Endothelial cell (in vitro differentiated cells): ENCODE data around the gene MAPK6. TPM values are rescaled to one million over a fixed set of nuclear protein-coding genes. Genes with fewer than 3 reads are reported as not detected.

Experiments used
- DNase-seq: peaks from one replicate; pipeline ENCODE4 v3.0.0; 2021; ENCODE audit warnings: low spot score
- H3K27ac Mint-ChIP-seq: one replicate; pipeline ENCODE4 v1.8.0; 2021; ENCODE audit warnings: mixed read lengths, inconsistent platforms; ENCODE audit not compliant: unreplicated experiment
- H3K27me3 Mint-ChIP-seq: one replicate; pipeline ENCODE4 v1.8.0; 2021; ENCODE audit warnings: mild to moderate bottlenecking, moderate library complexity, mixed read lengths, inconsistent platforms; ENCODE audit not compliant: unreplicated experiment
- H3K36me3 Mint-ChIP-seq: one replicate; pipeline ENCODE4 v1.8.0; 2021; ENCODE audit warnings: mild to moderate bottlenecking, low read depth, mixed read lengths, inconsistent platforms; ENCODE audit not compliant: unreplicated experiment
- H3K4me1 Mint-ChIP-seq: one replicate; pipeline ENCODE4 v1.8.0; 2021; ENCODE audit warnings: mild to moderate bottlenecking, mixed read lengths, inconsistent platforms; ENCODE audit not compliant: unreplicated experiment
- H3K4me3 Mint-ChIP-seq: one replicate; pipeline ENCODE4 v1.8.0; 2021; ENCODE audit warnings: mild to moderate bottlenecking, mixed read lengths, inconsistent platforms; ENCODE audit not compliant: unreplicated experiment
- H3K9me3 Mint-ChIP-seq: one replicate; pipeline ENCODE4 v1.8.0; 2021; ENCODE audit warnings: mixed read lengths, inconsistent platforms; ENCODE audit not compliant: unreplicated experiment
- total RNA-seq: library from RNA; stranded (reverse); fragmentation: NEBNext Ultra II Directional; extraction: Animal tissue kit (Norgen Biotek cat#: 25700); gene quantifications from one replicate; pipeline ENCODE4 v1.2.1, GENCODE V29; 2021; ENCODE audit not compliant: unreplicated experiment
- TF ChIP-seq, protein P1 (sequence below): fragments of 200-600 bp; sonication (generic); IDR thresholded peaks from one replicate; pipeline ENCODE4 v1.5.0; 2021; ENCODE audit warnings: antibody characterized with exemption; ENCODE audit not compliant: unreplicated experiment

Gene MAPK6
- total RNA-seq, 1 donor from 2014 or later = 94.6 TPM

GRCh38 chr15:52020221-52021085 lies 1.4 kb downstream of the MAPK6 start:
- Mint-ChIP-seq H3K36me3 (peaks cover 10% of the 10 kb centered on the region), H3K9me3 (no peaks in the 10 kb centered on the region), H3K4me1 (peaks cover 37% of the 10 kb centered on the region), H3K27me3 (peaks cover 11% of the 10 kb centered on the region), H3K27ac (peak overlapping the region; percentile 96), H3K4me3 (peak overlapping the region; percentile 99)
- DNase-seq = no peak
- TF ChIP-seq, protein P1, sequence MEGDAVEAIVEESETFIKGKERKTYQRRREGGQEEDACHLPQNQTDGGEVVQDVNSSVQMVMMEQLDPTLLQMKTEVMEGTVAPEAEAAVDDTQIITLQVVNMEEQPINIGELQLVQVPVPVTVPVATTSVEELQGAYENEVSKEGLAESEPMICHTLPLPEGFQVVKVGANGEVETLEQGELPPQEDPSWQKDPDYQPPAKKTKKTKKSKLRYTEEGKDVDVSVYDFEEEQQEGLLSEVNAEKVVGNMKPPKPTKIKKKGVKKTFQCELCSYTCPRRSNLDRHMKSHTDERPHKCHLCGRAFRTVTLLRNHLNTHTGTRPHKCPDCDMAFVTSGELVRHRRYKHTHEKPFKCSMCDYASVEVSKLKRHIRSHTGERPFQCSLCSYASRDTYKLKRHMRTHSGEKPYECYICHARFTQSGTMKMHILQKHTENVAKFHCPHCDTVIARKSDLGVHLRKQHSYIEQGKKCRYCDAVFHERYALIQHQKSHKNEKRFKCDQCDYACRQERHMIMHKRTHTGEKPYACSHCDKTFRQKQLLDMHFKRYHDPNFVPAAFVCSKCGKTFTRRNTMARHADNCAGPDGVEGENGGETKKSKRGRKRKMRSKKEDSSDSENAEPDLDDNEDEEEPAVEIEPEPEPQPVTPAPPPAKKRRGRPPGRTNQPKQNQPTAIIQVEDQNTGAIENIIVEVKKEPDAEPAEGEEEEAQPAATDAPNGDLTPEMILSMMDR = no peak

GRCh38 chr15:52021128-52021671 lies 2.2 kb downstream of the MAPK6 start:
- Mint-ChIP-seq H3K9me3 (no peaks in the 10 kb centered on the region), H3K4me3 (peak overlapping the region; percentile 99), H3K4me1 (peaks cover 37% of the 10 kb centered on the region), H3K36me3 (peaks cover 10% of the 10 kb centered on the region), H3K27ac (peak overlapping the region; percentile 96), H3K27me3 (peaks cover 11% of the 10 kb centered on the region)
- no peak for DNase-seq
- TF ChIP-seq, protein P1 = no peak

- Mint-ChIP-seq H3K36me3 (peaks cover 10% of the 10 kb centered on the region), H3K9me3 (no peaks in the 10 kb centered on the region), H3K4me3 (peak overlapping the region; percentile 25), H3K27ac (no peak overlapping the region), H3K4me1 (peaks cover 36% of the 10 kb centered on the region), H3K27me3 (peaks cover 11% of the 10 kb centered on the region)
- TF ChIP-seq, protein P1 = no peak
- no peak for DNase-seq
Measured at GRCh38 chr15:52021892-52022540, 3.0 kb downstream of the MAPK6 start.

- TF ChIP-seq, protein P1 = no peak
- no peaks in the 10 kb centered on the region for H3K9me3 Mint-ChIP-seq
- H3K36me3 Mint-ChIP-seq = peaks cover 10% of the 10 kb centered on the region
- H3K27ac Mint-ChIP-seq = peak overlapping the region; percentile 83
- H3K27me3 Mint-ChIP-seq = peaks cover 10% of the 10 kb centered on the region
- H3K4me3 Mint-ChIP-seq = no peak overlapping the region
- H3K4me1 Mint-ChIP-seq = peaks cover 32% of the 10 kb centered on the region
- no peak for DNase-seq
Measured at GRCh38 chr15:52023169-52023922, 4.3 kb downstream of the MAPK6 start.
